HUES48 (cell line): ENCODE measurements around the gene ZNF750.

Experiments
- H3K27ac ChIP-seq: one replicate; pipeline ENCODE4 v1.7.0; 2013; ENCODE audit warnings: low read depth, low read length, inconsistent platforms
- H3K27me3 ChIP-seq: 2 replicates; pipeline ENCODE4 v1.6.1; 2013; ENCODE audit warnings: mild to moderate bottlenecking, low read length; ENCODE audit not compliant: control insufficient read depth, insufficient read depth
- H3K36me3 ChIP-seq: 2 replicates; pipeline ENCODE4 v1.6.1; 2013; ENCODE audit warnings: low read length; ENCODE audit not compliant: control insufficient read depth, insufficient read depth
- H3K4me1 ChIP-seq: 2 replicates; pipeline ENCODE4 v1.6.1; 2013; ENCODE audit warnings: mild to moderate bottlenecking, low read length; ENCODE audit not compliant: control insufficient read depth, insufficient read depth
- H3K4me3 ChIP-seq: 2 replicates; pipeline ENCODE4 v1.5.1; 2013; ENCODE audit warnings: mild to moderate bottlenecking, low read depth, low read length
- H3K9ac ChIP-seq: 2 replicates; pipeline ENCODE4 v1.6.1; 2013; ENCODE audit warnings: mild to moderate bottlenecking, low read depth, low read length, moderate library complexity
- H3K9me3 ChIP-seq: 2 replicates; pipeline ENCODE4 v1.6.1; 2013; ENCODE audit warnings: low read length; ENCODE audit not compliant: control insufficient read depth, insufficient read depth

The ZNF750 gene

GRCh38 chr17:82871776-82872561 is 32.1 kb upstream of the ZNF750 start:
- no peaks in the 10 kb centered on the region for H3K9me3 ChIP-seq
- no peak overlapping the region for H3K9ac ChIP-seq
- no peak overlapping the region for H3K4me3 ChIP-seq
- H3K27ac ChIP-seq, result no peak overlapping the region
- peaks cover 25% of the 10 kb centered on the region for H3K36me3 ChIP-seq
- H3K27me3 ChIP-seq, result no peaks in the 10 kb centered on the region
- peaks cover 12% of the 10 kb centered on the region; the same call in 1 of the 2 replicates for H3K4me1 ChIP-seq

GRCh38 chr17:82871056-82871775 is 31.4 kb upstream of the ZNF750 start:
- Histone ChIP-seq H3K4me3 (no peak overlapping the region), H3K9me3 (no peaks in the 10 kb centered on the region), H3K36me3 (peaks cover 30% of the 10 kb centered on the region), H3K27ac (no peak overlapping the region), H3K27me3 (no peaks in the 10 kb centered on the region), H3K4me1 (peaks cover 12% of the 10 kb centered on the region; the same call in 1 of the 2 replicates), H3K9ac (no peak overlapping the region)

- Histone ChIP-seq H3K4me1 (peaks cover 9% of the 10 kb centered on the region; the same call in 1 of the 2 replicates), H3K27ac (no peak overlapping the region), H3K27me3 (no peaks in the 10 kb centered on the region), H3K4me3 (no peak overlapping the region), H3K9ac (no peak overlapping the region), H3K9me3 (no peaks in the 10 kb centered on the region), H3K36me3 (peaks cover 30% of the 10 kb centered on the region)
Measured at GRCh38 chr17:82870541-82870940, 30.7 kb upstream of the ZNF750 start.

- H3K9me3 ChIP-seq, result no peaks in the 10 kb centered on the region
- no peak overlapping the region for H3K27ac ChIP-seq
- no peak overlapping the region for H3K4me3 ChIP-seq
- peaks cover 5% of the 10 kb centered on the region; the same call in 1 of the 2 replicates for H3K4me1 ChIP-seq
- H3K27me3 ChIP-seq, result no peaks in the 10 kb centered on the region
- H3K9ac ChIP-seq, result no peak overlapping the region
- H3K36me3 ChIP-seq, result peaks cover 30% of the 10 kb centered on the region
Measured at GRCh38 chr17:82870091-82870491, 30.3 kb upstream of the ZNF750 start.

GRCh38 chr17:82869536-82869935 is 29.7 kb upstream of the ZNF750 start:
- no peak overlapping the region for H3K27ac ChIP-seq
- H3K27me3 ChIP-seq, result no peaks in the 10 kb centered on the region
- no peaks in the 10 kb centered on the region for H3K4me1 ChIP-seq
- H3K4me3 ChIP-seq, result no peak overlapping the region
- no peak overlapping the region for H3K9ac ChIP-seq
- peaks cover 30% of the 10 kb centered on the region for H3K36me3 ChIP-seq
- H3K9me3 ChIP-seq, result no peaks in the 10 kb centered on the region

GRCh38 chr17:82868715-82869131 is 28.9 kb upstream of the ZNF750 start:
- Histone ChIP-seq H3K27me3 (no peaks in the 10 kb centered on the region), H3K4me3 (no peak overlapping the region), H3K4me1 (no peaks in the 10 kb centered on the region), H3K9me3 (no peaks in the 10 kb centered on the region), H3K9ac (no peak overlapping the region), H3K27ac (no peak overlapping the region), H3K36me3 (peaks cover 30% of the 10 kb centered on the region)

- Histone ChIP-seq H3K27ac (no peak overlapping the region), H3K27me3 (no peaks in the 10 kb centered on the region), H3K9ac (no peak overlapping the region), H3K4me1 (no peaks in the 10 kb centered on the region), H3K36me3 (peaks cover 30% of the 10 kb centered on the region), H3K4me3 (no peak overlapping the region), H3K9me3 (no peaks in the 10 kb centered on the region)
Measured at GRCh38 chr17:82867763-82868325, 28.0 kb upstream of the ZNF750 start.

GRCh38 chr17:82866590-82867191 is 26.9 kb upstream of the ZNF750 start:
- Histone ChIP-seq H3K36me3 (peaks cover 22% of the 10 kb centered on the region), H3K27ac (no peak overlapping the region), H3K27me3 (no peaks in the 10 kb centered on the region), H3K9me3 (no peaks in the 10 kb centered on the region), H3K4me3 (no peak overlapping the region), H3K4me1 (no peaks in the 10 kb centered on the region), H3K9ac (no peak overlapping the region)

GRCh38 chr17:82865774-82866395 is 26.1 kb upstream of the ZNF750 start:
- H3K27ac ChIP-seq, result no peak overlapping the region
- no peak overlapping the region for H3K4me3 ChIP-seq
- H3K9me3 ChIP-seq, result no peaks in the 10 kb centered on the region
- peaks cover 15% of the 10 kb centered on the region for H3K36me3 ChIP-seq
- no peaks in the 10 kb centered on the region for H3K27me3 ChIP-seq
- no peaks in the 10 kb centered on the region for H3K4me1 ChIP-seq
- no peak overlapping the region for H3K9ac ChIP-seq

GRCh38 chr17:82865274-82865673 is 25.5 kb upstream of the ZNF750 start:
- no peaks in the 10 kb centered on the region for H3K4me1 ChIP-seq
- H3K27me3 ChIP-seq, result no peaks in the 10 kb centered on the region
- peaks cover 8% of the 10 kb centered on the region for H3K36me3 ChIP-seq
- no peaks in the 10 kb centered on the region for H3K9me3 ChIP-seq
- H3K27ac ChIP-seq, result no peak overlapping the region
- H3K9ac ChIP-seq, result no peak overlapping the region
- no peak overlapping the region for H3K4me3 ChIP-seq
